Stimulated activated CD8-positive, alpha-beta memory T cell treated with anti-CD3 and anti-CD28 coated beads, Interleukin-15, amount 100 ng/mL, for 48 hours (primary cell): ENCODE results near the gene ADCY5.

ENCODE experiments used
- DNase-seq, 2 donors: peaks; one replicate each; pipeline ENCODE4 v3.0.0-alpha.2; 2020; ENCODE audit warnings: low read depth in 2 of 2

The ADCY5 gene

DNA sequence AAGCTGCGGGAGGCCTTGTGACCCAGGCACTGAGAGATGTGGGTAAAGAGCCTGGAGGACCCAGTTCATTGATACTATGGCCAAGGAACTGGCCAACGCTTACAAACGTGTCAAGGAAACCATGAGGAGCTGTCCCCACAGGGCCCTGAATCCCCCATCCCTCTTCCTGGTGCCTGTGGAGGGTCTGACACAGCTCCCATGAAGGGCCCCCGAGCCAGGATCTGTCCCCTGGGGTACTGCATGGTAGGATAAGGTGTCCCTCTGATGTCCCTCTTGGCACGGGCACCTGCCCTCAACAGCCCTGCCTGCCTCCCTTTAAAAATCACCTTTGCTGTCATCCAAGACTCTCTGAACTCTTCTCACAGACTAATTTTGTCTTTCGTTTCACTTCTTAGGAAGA, 122.4 kb downstream of the ADCY5 start:
- no peak for DNase-seq

GRCh38 chr3:123325766-123326256, 123.1 kb downstream of the ADCY5 start:
- DNase-seq = no peak

DNA sequence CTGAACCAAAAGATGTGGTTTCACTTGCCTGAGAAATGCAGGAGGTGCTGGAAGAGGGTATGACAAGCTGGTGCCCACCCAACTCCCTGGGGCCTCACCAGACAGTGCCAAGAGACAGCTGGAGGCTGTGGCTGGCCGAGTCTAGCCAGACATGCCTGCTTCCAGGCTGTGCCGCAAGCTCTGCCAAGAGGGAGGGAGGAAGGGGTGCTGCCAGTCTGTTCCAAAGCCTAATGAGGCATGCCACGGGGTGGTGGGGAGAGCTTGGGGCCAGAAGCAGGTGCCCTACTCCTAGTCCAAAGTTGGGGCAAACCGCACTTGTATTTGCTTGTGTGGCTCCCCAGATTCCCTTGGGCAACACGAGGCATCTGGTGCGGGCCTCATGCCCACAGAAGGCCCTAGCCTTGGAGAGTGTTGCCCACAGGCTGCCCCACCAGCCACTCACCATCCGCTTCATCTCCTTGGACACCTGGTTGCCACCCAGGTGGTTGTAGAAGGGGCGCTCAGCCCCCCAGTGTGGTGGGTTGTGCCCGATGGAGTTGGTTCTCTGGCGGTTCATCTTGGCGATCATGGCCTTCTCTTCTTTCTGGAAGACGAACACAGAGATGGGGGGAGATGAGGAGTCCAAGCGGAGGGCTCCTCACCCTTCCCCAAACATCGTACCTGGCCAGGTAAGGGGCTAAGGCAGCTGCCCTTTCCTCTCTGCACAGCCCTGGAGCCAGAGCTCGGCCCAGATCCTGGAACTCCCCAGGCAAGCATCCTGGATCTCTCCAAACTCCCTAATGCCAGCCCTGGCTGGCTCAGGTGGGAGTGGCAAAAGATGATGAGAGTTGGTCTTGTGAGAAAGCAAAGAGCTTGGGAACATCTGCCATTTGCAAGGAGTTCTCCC, 123.8 kb downstream of the ADCY5 start:
- no peak for DNase-seq

DNA sequence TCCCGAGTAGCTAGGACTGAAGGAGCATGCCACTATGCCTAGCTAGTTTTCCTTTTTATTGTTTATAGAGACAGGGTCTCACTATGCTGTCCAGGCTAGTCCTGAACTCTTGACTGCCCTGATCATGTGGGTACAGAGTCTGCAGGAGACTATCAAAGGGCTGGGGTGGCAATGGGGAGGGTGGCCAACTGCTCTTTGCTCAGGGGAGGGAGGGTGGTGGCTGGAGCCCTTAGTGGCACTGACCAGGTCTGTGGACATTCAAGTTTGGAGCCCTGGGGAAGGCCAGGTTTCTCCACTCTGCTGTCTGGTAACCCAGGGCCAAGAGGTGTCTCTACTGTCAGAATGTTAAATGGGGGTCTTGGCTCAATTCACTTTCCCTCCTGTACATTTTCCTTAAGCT, 125.1 kb downstream of the ADCY5 start:
- DNase-seq = no peak

- no peak for DNase-seq
Observed at GRCh38 chr3:123322866-123323265, 126.0 kb downstream of the ADCY5 start.

GRCh38 chr3:123321806-123322205, 127.1 kb downstream of the ADCY5 start:
- DNase-seq = no peak

- no peak for DNase-seq
Observed at GRCh38 chr3:123320221-123320620, 128.7 kb downstream of the ADCY5 start.

GRCh38 chr3:123319760-123320159, 129.1 kb downstream of the ADCY5 start:
- no peak for DNase-seq

DNA sequence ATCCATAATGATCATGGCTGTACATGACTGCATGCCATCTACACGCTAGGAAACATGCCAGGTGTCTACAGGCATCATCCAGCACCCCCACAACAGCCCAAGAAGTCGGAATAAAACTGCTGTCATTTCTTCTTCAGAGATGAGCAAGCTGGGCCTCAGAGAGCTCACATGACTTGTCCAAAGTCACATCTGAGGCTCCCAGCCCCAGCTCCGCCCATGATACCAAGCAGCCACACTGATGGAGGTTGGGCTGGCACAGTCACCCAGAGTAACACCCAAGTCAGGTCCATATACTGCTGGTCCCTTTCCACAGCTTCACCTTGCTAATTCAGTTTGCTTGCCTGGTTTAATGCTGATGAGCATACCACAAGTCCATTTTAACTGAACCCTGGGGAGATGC, 130.5 kb downstream of the ADCY5 start:
- no peak for DNase-seq

DNA sequence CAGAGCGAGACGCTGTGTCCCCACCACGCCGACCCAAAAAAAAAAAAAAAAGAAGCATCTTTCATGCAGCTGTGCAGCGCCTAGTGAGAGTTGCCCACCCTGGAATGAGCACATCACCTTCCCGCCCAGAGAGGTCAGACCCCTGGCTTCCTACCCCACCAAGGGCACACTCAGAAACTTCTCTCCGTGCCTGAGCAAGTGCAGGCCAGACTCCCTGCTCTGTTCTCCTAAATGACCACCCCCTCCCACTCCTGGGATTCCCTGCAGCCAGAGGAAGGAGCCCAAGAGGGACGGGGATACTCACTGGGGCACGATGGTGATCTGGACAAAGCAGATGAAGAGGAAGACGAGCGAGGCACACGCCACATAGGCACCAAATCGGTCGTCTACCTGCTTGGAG, 131.2 kb downstream of the ADCY5 start:
- DNase-seq = no peak

DNA sequence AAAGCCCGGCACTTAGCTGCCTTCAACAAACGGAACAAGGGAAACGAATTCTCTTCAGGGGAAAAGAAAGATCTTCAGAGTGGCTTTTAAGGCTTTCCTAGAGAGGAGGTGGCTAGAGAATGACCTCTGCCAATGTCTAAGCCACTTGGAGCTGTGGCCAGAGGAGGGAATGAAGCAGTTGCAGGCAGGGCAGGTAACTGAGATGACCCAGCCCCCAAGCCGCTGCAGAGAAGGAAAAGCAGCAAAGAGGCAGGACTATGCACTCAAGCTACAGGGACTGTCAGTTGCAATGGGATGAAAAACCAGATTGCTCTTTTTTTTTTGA, 133.7 kb downstream of the ADCY5 start:
- no peak for DNase-seq

GRCh38 chr3:123314359-123315270, 134.3 kb downstream of the ADCY5 start:
- no peak for DNase-seq

- no peak for DNase-seq
Observed at GRCh38 chr3:123313889-123314288, 135.0 kb downstream of the ADCY5 start.

- no peak for DNase-seq
Observed at GRCh38 chr3:123312331-123313265, 136.3 kb downstream of the ADCY5 start.

GRCh38 chr3:123311201-123311600, 137.7 kb downstream of the ADCY5 start:
- DNase-seq = no peak

DNA sequence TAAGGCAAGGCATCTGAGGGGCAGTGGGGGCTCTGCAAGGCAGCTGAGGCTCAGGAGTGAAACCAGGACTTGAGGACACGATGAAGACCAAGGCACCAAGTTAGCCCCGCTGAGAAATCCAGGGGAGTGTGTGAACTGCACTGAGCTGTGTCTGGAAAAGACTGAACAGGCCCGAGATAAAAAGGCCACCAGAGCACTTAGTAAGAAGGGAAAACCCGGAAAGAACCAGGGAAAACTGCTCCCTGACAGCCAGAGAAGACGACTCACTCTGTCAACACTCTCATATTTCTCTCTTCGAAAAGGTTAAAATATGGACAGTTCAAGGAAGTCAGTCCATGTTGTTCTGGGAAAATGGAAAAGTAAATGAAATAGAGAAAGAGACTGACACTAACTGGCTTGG, 138.1 kb downstream of the ADCY5 start:
- DNase-seq = no peak

- DNase-seq = no peak
Observed at GRCh38 chr3:123310186-123310585, 138.7 kb downstream of the ADCY5 start.

GRCh38 chr3:123307064-123307463, 141.8 kb downstream of the ADCY5 start:
- no peak for DNase-seq

DNA sequence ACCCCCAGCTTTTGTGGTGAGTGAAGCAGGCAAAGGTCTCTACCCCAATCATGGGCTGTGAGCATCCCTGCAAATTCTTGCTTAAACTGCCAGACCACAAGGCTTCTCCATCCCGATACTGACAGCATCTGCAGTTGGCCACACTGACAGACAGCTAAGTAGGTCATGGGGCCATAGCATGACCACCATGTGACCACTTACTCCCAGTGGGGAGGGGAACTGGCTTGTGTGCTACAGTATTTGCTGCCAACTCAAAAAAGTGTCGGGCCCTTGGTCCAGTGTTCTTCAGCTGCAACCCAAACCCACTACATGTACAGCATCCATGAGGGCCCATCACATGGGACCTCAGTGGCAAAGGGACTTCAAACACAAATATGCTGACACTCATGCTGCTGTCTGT, 143.7 kb downstream of the ADCY5 start:
- DNase-seq = no peak

GRCh38 chr3:123303976-123304560, 144.8 kb downstream of the ADCY5 start:
- no peak for DNase-seq

GRCh38 chr3:123302961-123303360, 145.9 kb downstream of the ADCY5 start:
- no peak for DNase-seq
